Keratinocyte (primary cell): ENCODE data around the gene LYPD6. TPM values are rescaled to one million over a fixed set of nuclear protein-coding genes. Genes with fewer than 3 reads are reported as not detected.

ENCODE experiments used
- DNase-seq: peaks from one replicate; pipeline ENCODE4 v3.0.0-alpha.2; 2011; ENCODE audit warnings: low read depth, missing footprints, low spot score
- FAIRE-seq: peaks from 2 replicates; lab custom pipeline; 2011; peaks lifted over from hg19 to GRCh38; lab: Jason Lieb, UNC
- H2AFZ ChIP-seq: 2 replicates; pipeline ENCODE4 v1.6.0; 2012; ENCODE audit warnings: low read length, control low read depth, inconsistent platforms; ENCODE audit not compliant: control insufficient read depth
- H3K27ac ChIP-seq: 2 replicates; pipeline ENCODE4 v1.5.1; 2011; ENCODE audit warnings: low read length; ENCODE audit not compliant: control insufficient read depth, insufficient read depth
- H3K27me3 ChIP-seq: 3 replicates; pipeline ENCODE4 v1.6.0; 2011; ENCODE audit warnings: low read length; ENCODE audit not compliant: control insufficient read depth, insufficient read depth; ENCODE audit errors: extremely low read depth
- H3K36me3 ChIP-seq, 2 experiments: 2 replicates in 1 of 2; 3 replicates in 1 of 2; pipeline ENCODE4 v1.5.1; 2011; ENCODE audit warnings: low read length in 2 of 2, mild to moderate bottlenecking in 1 of 2; ENCODE audit not compliant: control insufficient read depth in 2 of 2, insufficient read depth in 2 of 2; ENCODE audit errors: extremely low read depth in 1 of 2
- H3K4me1 ChIP-seq: 3 replicates; pipeline ENCODE4 v1.5.1; 2011; ENCODE audit warnings: low read length; ENCODE audit not compliant: control insufficient read depth, insufficient read depth; ENCODE audit errors: extremely low read depth
- H3K4me2 ChIP-seq: 3 replicates; pipeline ENCODE4 v1.6.0; 2011; ENCODE audit warnings: low read depth, low read length; ENCODE audit not compliant: control insufficient read depth, insufficient read depth; ENCODE audit errors: extremely low read depth
- H3K4me3 ChIP-seq, 3 experiments: fragments of 200-600 bp in 1 of 3; sonication (generic) in 1 of 3; 2 replicates in 2 of 3; 3 replicates in 1 of 3; pipeline ENCODE4 v1.5.1; 2011 to 2016; ENCODE audit warnings: low read length in 3 of 3, mild to moderate bottlenecking in 3 of 3, control low read depth in 2 of 3, inconsistent platforms in 1 of 3, low read depth in 1 of 3, mixed read lengths in 1 of 3, mixed run types in 1 of 3, moderate library complexity in 1 of 3; ENCODE audit not compliant: control insufficient read depth in 2 of 3, insufficient read depth in 2 of 3; ENCODE audit errors: extremely low read depth in 1 of 3
- H3K79me2 ChIP-seq: 2 replicates; pipeline ENCODE4 v1.6.0; 2012; ENCODE audit warnings: low read length; ENCODE audit not compliant: control insufficient read depth, insufficient read depth
- H3K9ac ChIP-seq: 3 replicates; pipeline ENCODE4 v1.6.0; 2011; ENCODE audit warnings: low read length; ENCODE audit not compliant: control insufficient read depth, insufficient read depth; ENCODE audit errors: extremely low read depth
- H3K9me1 ChIP-seq: 3 replicates; pipeline ENCODE4 v1.6.0; 2011; ENCODE audit warnings: low read length; ENCODE audit not compliant: control insufficient read depth, insufficient read depth; ENCODE audit errors: extremely low read depth
- H3K9me3 ChIP-seq: 2 replicates; pipeline ENCODE4 v1.5.1; 2012; ENCODE audit warnings: low read depth, low read length; ENCODE audit not compliant: control insufficient read depth
- H4K20me1 ChIP-seq: 3 replicates; pipeline ENCODE4 v1.6.0; 2011; ENCODE audit warnings: low read length; ENCODE audit not compliant: control insufficient read depth, insufficient read depth; ENCODE audit errors: extremely low read depth
- CTCF ChIP-seq, 3 experiments: IDR thresholded peaks in 1 of 3; conservative IDR thresholded peaks in 1 of 3; optimal IDR thresholded peaks in 1 of 3; 2 replicates in 2 of 3; 3 replicates in 1 of 3; pipeline versions ENCODE3 to v1.5.1; 2011; ENCODE audit warnings: low read length in 3 of 3, mild to moderate bottlenecking in 3 of 3, moderate library complexity in 2 of 3, control low read depth in 1 of 3, inconsistent platforms in 1 of 3; ENCODE audit not compliant: insufficient read depth in 2 of 3; ENCODE audit errors: extremely low read depth in 1 of 3
- EZH2 ChIP-seq: IDR thresholded peaks from one replicate; pipeline ENCODE4 v1.6.1; 2012; ENCODE audit warnings: inconsistent platforms, mild to moderate bottlenecking, low read length, moderate library complexity
- dilution Hi-C: fragments of 300-500 bp; cut with MboI; formaldehyde crosslinking; loops from one replicate; pipeline ENCODE4 v1.7.0; 2020; ENCODE audit warnings: low sequenced_read_pairs; ENCODE audit not compliant: extremely low pct_ligation_motif_present
- polyA plus RNA-seq, 5 experiments: library from polyadenylated mRNA; depleted of rRNA in 3 of 5; stranded (reverse) in 3 of 5; stranded (forward) in 1 of 5; unstranded in 1 of 5; fragments of >200 nt; gene quantifications; 1 replicate in 1 of 5; 2 replicates in 3 of 5; 3 replicates in 1 of 5; pipeline versions ENCODE4 v1.2.1 to v1.2.3, GENCODE V29; 2011 to 2012; ENCODE audit warnings: missing spikeins in 2 of 5, low read depth in 1 of 5, low replicate concordance in 1 of 5

The LYPD6 gene
- polyA plus RNA-seq, 1 donor (not counting 4 experiments of a cell fraction or from before 2014, with no cell fraction given), result 3.5 TPM

- Histone ChIP-seq H3K4me1 (no peaks in the 10 kb centered on the region), H3K9me3 (no peaks in the 10 kb centered on the region), H3K4me2 (no peak overlapping the region), H2AFZ (no peak overlapping the region), H3K27ac (no peak overlapping the region), H3K9me1 (no peaks in the 10 kb centered on the region), H4K20me1 (no peaks in the 10 kb centered on the region), H3K36me3 (no peaks in the 10 kb centered on the region), H3K27me3 (no peaks in the 10 kb centered on the region), H3K4me3 (no peak overlapping the region), H3K79me2 (no peaks in the 10 kb centered on the region), H3K9ac (no peak overlapping the region)
- dilution Hi-C loops, result no loop called here
- no peak for TF ChIP-seq CTCF (optimal IDR thresholded peaks at IDR 0.05 in 1 of 3, IDR thresholded peaks at IDR 0.05 in 1 of 3, conservative IDR thresholded peaks at IDR 0.05 in 1 of 3; ENCODE audit: extremely low read depth in 1 of 3, insufficient read depth in 2 of 3, low read length in 3 of 3)
- TF ChIP-seq EZH2, result no peak
- FAIRE-seq (no peak), DNase-seq (no peak)
Observed at GRCh38 chr2:149355716-149356422, 25.5 kb downstream of the LYPD6 start.

- Histone ChIP-seq H3K9ac (no peak overlapping the region), H3K4me1 (no peaks in the 10 kb centered on the region), H3K36me3 (no peaks in the 10 kb centered on the region), H2AFZ (no peak overlapping the region), H3K79me2 (no peaks in the 10 kb centered on the region), H4K20me1 (no peaks in the 10 kb centered on the region), H3K4me3 (no peak overlapping the region), H3K27me3 (no peaks in the 10 kb centered on the region), H3K9me3 (no peaks in the 10 kb centered on the region), H3K27ac (no peak overlapping the region), H3K9me1 (no peaks in the 10 kb centered on the region), H3K4me2 (no peak overlapping the region)
- DNase-seq, result no peak
- dilution Hi-C loops, result no loop called here
- no peak for TF ChIP-seq CTCF (optimal IDR thresholded peaks at IDR 0.05 in 1 of 3, IDR thresholded peaks at IDR 0.05 in 1 of 3, conservative IDR thresholded peaks at IDR 0.05 in 1 of 3; ENCODE audit: extremely low read depth in 1 of 3, insufficient read depth in 2 of 3, low read length in 3 of 3)
- no peak for TF ChIP-seq EZH2
- no peak for FAIRE-seq
Observed at GRCh38 chr2:149357058-149357457, 26.7 kb downstream of the LYPD6 start.
